ENCODE measurements around the gene CDH2.

DNA sequence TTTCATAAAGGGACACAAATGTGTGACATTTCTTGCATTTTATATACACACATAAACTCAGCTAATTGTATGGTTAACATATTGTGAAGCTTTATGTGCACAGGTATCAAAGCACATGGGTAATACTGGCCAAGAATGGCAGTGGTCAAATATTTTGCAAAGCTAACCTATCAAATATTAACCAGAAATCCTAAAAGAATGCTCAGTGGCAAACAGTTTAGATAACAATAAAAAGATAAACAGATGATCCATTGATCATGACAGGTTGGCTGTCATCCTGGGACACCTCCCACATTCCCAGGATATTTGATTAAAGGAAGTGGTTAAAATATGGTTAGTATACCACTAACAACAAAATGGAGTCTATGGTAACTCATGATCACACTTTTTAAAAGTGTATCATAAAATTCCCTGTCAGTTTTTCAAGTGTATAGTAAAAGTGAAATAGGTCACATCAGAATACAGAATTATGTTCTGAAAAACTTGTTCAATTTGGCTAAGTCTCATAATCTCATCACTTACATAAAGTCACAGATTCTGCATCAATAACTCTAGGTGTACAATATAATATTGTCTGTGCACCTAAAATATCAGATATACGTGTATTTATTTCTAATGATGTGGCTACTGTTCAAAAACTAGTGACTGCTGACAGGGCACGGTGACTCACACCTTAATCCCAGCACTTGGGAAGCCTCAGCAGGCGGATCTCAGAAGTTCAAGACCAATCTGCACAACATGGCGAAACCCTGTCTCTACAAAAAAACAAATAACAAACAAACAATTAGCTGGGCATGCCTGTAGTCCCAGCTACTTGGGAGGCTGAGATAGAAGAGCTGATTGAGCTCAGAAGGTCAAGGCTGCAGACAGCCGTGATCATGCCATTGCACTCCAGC, 48.9 kb downstream of the CDH2 start:
- TF ChIP-seq POLR2A (IDR thresholded peaks at IDR 0.05) = no peak
- TF ChIP-seq POLR2AphosphoS5 (IDR thresholded peaks at IDR 0.05) = no peak
- no peak for TF ChIP-seq EP300 (IDR thresholded peaks at IDR 0.05; ENCODE audit: low read depth)

All from transverse colon (tissue), 3 donors.